Esophagus muscularis mucosa (tissue), 4 donors: ENCODE results near the gene NODAL. TPM values are rescaled to one million over a fixed set of nuclear protein-coding genes. Genes with fewer than 3 reads are reported as not detected.
"Not testable (repeated sequence)": the region's sequence is repeated elsewhere in the genome, so short reads cannot be mapped to it uniquely, and the experiment has no call there.

Source experiments
- DNase-seq: peaks from one replicate; pipeline ENCODE4 v3.0.0-alpha.2; 2017; ENCODE audit errors: extremely low spot score
- H3K27ac ChIP-seq, 4 donors: fragments of 200-600 bp; sonication (generic); replicated peaks in 1 of 4; 1 replicate in 3 of 4; 2 replicates in 1 of 4; pipeline ENCODE4 v1.5.1; 2016 to 2019; ENCODE audit warnings: mild to moderate bottlenecking in 1 of 4
- H3K27me3 ChIP-seq, 4 donors: fragments of 200-600 bp; sonication (generic); one replicate each; pipeline versions ENCODE4 v1.5.1 to v1.6.0; 2016 to 2019
- H3K36me3 ChIP-seq, 4 donors: fragments of 200-600 bp; sonication (generic); one replicate each; pipeline ENCODE4 v1.5.1; 2016 to 2019
- H3K4me1 ChIP-seq, 4 donors: fragments of 200-600 bp; sonication (generic); one replicate each; pipeline ENCODE4 v1.5.1; 2016 to 2019
- H3K4me3 ChIP-seq, 4 donors: fragments of 200-600 bp; sonication (generic); 1 replicate in 2 of 4; 2 replicates in 2 of 4; pipeline ENCODE4 v1.5.1; 2016 to 2019; ENCODE audit warnings: mild to moderate bottlenecking in 4 of 4, moderate library complexity in 1 of 4
- H3K9me3 ChIP-seq, 4 donors: fragments of 200-600 bp; sonication (generic); 1 replicate in 3 of 4; 2 replicates in 1 of 4; pipeline ENCODE4 v1.5.1; 2016 to 2019
- EP300 ChIP-seq: sonication (generic); formaldehyde crosslinking; IDR thresholded peaks from one replicate; pipeline ENCODE4 v1.6.1; 2017; ENCODE audit warnings: antibody characterized with exemption
- POLR2A ChIP-seq: fragments of 450-650 bp; IDR thresholded peaks from one replicate; pipeline ENCODE4 v1.6.1; 2017; ENCODE audit warnings: antibody characterized with exemption, moderate library complexity, mild to moderate bottlenecking, low read depth
- POLR2AphosphoS5 ChIP-seq, 2 donors: sonication (generic); formaldehyde crosslinking; IDR thresholded peaks; one replicate each; pipeline ENCODE4 v1.6.1; 2017; ENCODE audit warnings: antibody characterized with exemption in 2 of 2
- WGBS: methylation state at CpG from one replicate; pipeline ENCODE4 v1.1.5; 2018; 5-methylcytosine and 5-hydroxymethylcytosine counted together
- intact Hi-C: fragments of 100-400 bp; cut with DNase I; formaldehyde crosslinking; loops from one replicate; pipeline ENCODE4 v1.15.1; 2023
- total RNA-seq, 4 donors: library from RNA; depleted of rRNA; stranded (reverse); fragments of >200 nt; gene quantifications; one replicate each; pipeline versions ENCODE4 v1.1.0 to v1.2.1, GENCODE V29; 2016
- TF ChIP-seq, protein P1 (sequence below), 3 experiments: fragments of 200-600 bp in 2 of 3; fragments of 450-650 bp in 1 of 3; sonication (generic) in 2 of 3; IDR thresholded peaks; one replicate each; pipeline ENCODE4 v1.5.1; 2017 to 2019; ENCODE audit warnings: antibody characterized with exemption in 3 of 3, mild to moderate bottlenecking in 2 of 3, moderate library complexity in 1 of 3

The NODAL gene
- total RNA-seq, result not detected

GRCh38 chr10:70441161-70441894 is at the start of gene NODAL:
Gene NODAL, minus strand, starts transcription at chr10:70441681. Its CDS starts 14 bp downstream, at chr10:70441667.
- no peak for TF ChIP-seq POLR2AphosphoS5 (IDR thresholded peaks at IDR 0.05)
- TF ChIP-seq, protein P1, sequence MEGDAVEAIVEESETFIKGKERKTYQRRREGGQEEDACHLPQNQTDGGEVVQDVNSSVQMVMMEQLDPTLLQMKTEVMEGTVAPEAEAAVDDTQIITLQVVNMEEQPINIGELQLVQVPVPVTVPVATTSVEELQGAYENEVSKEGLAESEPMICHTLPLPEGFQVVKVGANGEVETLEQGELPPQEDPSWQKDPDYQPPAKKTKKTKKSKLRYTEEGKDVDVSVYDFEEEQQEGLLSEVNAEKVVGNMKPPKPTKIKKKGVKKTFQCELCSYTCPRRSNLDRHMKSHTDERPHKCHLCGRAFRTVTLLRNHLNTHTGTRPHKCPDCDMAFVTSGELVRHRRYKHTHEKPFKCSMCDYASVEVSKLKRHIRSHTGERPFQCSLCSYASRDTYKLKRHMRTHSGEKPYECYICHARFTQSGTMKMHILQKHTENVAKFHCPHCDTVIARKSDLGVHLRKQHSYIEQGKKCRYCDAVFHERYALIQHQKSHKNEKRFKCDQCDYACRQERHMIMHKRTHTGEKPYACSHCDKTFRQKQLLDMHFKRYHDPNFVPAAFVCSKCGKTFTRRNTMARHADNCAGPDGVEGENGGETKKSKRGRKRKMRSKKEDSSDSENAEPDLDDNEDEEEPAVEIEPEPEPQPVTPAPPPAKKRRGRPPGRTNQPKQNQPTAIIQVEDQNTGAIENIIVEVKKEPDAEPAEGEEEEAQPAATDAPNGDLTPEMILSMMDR (IDR thresholded peaks at IDR 0.05), result no peak
- no peak for TF ChIP-seq POLR2A
- TF ChIP-seq EP300, result no peak
- intact Hi-C loops, result no loop called here
- Histone ChIP-seq H3K27ac (no peak within 1 kb of the TSS), H3K4me1 (peaks cover 21 to 34% (median 32%) of the 10 kb centered on the region in 4 donors), H3K4me3 (peak within 1 kb of the TSS; percentile 36 to 46 (median 38)), H3K27me3 (peaks cover 0 to 35% (median 14%) of the 10 kb centered on the region in 4 donors), H3K36me3 (no peaks in the 10 kb centered on the region), H3K9me3 (no peaks in the 10 kb centered on the region)
- 2% methylated on average over 10 of the region's 60 CpGs for WGBS
- DNase-seq, result no peak

GRCh38 chr10:70490142-70490541 is 48.7 kb upstream of the NODAL start:
- TF ChIP-seq POLR2AphosphoS5 (IDR thresholded peaks at IDR 0.05), result no peak
- TF ChIP-seq EP300, result no peak
- TF ChIP-seq, protein P1 (IDR thresholded peaks at IDR 0.05), result no peak
- TF ChIP-seq POLR2A, result no peak
- 99% methylated on average over 4 of the region's 4 CpGs for WGBS
- Histone ChIP-seq H3K36me3 (no peaks in the 10 kb centered on the region), H3K27ac (no peak overlapping the region), H3K4me3 (no peak overlapping the region), H3K9me3 (no peaks in the 10 kb centered on the region), H3K4me1 (peaks cover 19 to 43% (median 37%) of the 10 kb centered on the region in 4 donors), H3K27me3 (no peaks in the 10 kb centered on the region)
- no peak for DNase-seq
- intact Hi-C loops, result no loop called here

DNA sequence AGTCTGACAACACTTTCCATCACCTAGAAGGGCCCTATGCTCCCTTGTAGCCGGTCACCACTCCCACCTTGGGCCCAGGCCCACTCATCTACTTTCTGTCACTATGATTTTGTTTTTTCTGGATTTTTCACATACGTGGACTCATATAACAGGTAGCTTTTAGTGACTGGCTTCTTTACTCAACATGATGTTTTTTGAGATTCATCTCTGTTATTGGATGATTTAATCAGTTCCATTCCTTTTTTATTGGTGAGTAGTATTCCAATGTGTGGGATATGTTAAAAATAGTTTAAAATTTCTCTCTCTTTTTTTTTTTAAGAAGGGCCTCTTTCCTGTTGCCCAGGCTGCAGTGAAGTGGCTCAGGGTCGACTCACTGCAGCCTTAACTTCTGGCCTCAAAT is 46.3 kb upstream of the NODAL start:
- no peaks in the 10 kb centered on the region for H3K27me3 ChIP-seq
- TF ChIP-seq, protein P1 (IDR thresholded peaks at IDR 0.05), result no peak
- TF ChIP-seq POLR2A (no peak), EP300 (no peak), POLR2AphosphoS5 (IDR thresholded peaks at IDR 0.05) (no peak)
- intact Hi-C loops, result no loop called here
- H3K4me1 ChIP-seq, result peaks cover 15 to 38% (median 31%) of the 10 kb centered on the region in 4 donors
- no peaks in the 10 kb centered on the region for H3K36me3 ChIP-seq
- WGBS, result 89% methylated on average over 3 of the region's 3 CpGs
- H3K9me3 ChIP-seq, result no peaks in the 10 kb centered on the region
- no peak for DNase-seq
- no peak overlapping the region for H3K4me3 ChIP-seq
- no peak overlapping the region for H3K27ac ChIP-seq

GRCh38 chr10:70483872-70484271 is 42.4 kb upstream of the NODAL start:
- Histone ChIP-seq H3K27ac (peak overlapping the region in 2 of 4 donors; percentile 62 to 86), H3K4me1 (peaks cover 50 to 61% (median 54%) of the 10 kb centered on the region in 4 donors)
- DNase-seq, H3K36me3 ChIP-seq, H3K4me3 ChIP-seq, H3K27me3 ChIP-seq, intact Hi-C loops, H3K9me3 ChIP-seq: not testable (repeated sequence)
- WGBS, result 92% methylated on average over 6 of the region's 6 CpGs

DNA sequence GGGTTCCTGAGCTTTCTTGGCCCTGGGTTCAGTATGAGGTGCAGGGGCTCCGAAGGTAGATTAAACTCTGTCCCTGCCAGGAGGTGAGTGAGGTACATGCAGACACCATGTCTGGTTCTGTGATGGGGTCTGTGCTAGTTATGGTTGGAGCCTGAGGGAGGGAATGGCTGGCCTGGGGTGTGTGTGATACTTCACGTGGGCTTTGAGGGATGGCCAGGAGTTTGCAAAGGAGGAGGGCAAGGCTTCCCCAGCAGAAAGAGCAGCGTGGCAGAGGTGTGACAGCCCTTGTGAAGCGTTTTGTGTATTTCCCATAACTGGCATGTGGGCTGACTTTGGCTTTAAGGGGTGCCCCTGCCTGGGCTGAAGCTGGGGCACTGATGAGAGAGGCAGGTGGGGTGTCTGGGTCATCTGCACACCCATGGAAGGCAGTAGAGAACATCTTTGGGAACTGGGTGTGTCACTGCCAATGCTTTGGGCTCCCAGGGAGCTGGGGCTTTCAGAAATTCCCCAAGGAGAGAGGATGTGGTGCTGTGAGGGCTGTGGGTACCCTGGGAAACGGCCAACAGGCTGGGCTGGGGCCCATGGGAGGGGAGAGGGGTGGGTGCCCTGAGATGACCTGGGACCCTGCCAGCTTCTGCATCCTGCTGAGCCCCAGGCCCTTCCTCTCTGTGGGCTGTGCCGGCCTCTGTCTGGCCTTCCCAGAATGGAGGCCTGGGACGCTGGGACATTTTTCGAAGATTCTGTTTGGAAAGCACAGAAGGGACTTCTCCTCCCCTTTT is 41.7 kb upstream of the NODAL start:
- intact Hi-C loops, result no loop called here
- no peaks in the 10 kb centered on the region for H3K36me3 ChIP-seq
- H3K27ac ChIP-seq, result peak overlapping the region; percentile 57 to 86 (median 66)
- no peaks in the 10 kb centered on the region for H3K27me3 ChIP-seq
- no peak for DNase-seq
- 63% methylated on average over 8 of the region's 8 CpGs for WGBS
- H3K9me3 ChIP-seq, result no peaks in the 10 kb centered on the region
- TF ChIP-seq, protein P1 (IDR thresholded peaks at IDR 0.05), result no peak
- no peak for TF ChIP-seq POLR2AphosphoS5 (IDR thresholded peaks at IDR 0.05)
- H3K4me1 ChIP-seq, result peaks cover 54 to 67% (median 58%) of the 10 kb centered on the region in 4 donors
- no peak overlapping the region for H3K4me3 ChIP-seq
